ENCODE results near the gene MAST4.

Gene MAST4

DNA sequence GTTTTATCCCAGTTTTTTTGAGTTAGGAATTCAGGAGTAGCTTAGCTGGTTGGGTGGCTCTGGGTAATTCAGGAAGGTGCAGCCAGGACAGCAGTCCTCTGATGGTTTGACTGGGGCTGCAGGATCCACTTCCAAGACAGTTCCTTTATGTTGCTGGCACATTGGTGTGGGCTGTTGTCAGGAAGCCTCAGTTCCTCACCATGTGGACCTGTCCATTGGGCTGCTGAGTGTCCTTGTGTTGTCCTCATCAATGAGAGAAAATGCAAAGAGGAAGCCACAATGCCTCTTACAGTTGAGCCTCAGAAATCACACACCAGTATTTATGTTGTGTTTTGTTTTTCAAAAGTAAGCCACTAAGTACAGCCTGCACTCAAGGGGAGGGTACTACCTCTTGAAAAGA lies 140.9 kb downstream of the MAST4 start:
- no peak overlapping the region for H3K27ac ChIP-seq
- no peak for TF ChIP-seq CTCF (conservative IDR thresholded peaks at IDR 0.05)

DNA sequence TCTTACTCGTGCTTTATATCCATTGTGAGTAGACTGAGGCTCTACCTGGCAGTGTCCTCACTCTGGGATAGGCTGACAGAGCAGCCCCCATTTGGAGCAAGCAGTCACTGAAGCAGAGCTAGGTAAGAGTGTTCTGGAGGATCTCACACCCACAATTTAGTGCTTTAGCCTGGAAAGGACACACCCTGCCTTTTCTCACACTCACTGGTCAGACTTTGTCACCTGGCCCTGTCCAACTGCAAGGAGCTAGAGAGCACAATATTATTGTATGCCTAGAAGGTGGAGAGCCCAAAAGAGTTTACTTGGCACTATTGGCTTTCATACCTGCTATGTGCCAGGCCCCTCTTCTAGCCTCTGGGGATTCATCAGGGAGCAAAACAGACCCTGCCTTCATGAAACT lies 141.9 kb downstream of the MAST4 start:
- H3K27ac ChIP-seq: no peak overlapping the region
- TF ChIP-seq CTCF (conservative IDR thresholded peaks at IDR 0.05): no peak

DNA sequence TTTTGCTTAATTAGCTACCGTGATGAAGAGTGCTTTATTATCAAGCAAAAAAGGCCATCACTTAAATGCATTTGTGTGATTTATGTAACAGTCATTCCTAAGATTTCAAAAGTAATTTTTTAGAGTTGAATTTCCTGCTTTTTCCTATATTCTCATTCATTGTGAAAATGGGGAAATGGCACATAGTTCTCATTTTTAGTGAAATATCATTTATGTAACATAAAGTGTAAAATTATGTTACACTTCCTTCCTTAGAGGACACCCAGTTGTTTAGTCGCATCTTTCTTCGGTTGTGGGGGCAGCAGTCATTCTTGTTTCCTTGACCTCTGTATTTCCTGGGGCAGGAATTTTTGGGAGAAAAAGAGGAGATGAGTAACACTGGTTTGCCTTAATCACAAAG lies 142.8 kb downstream of the MAST4 start:
- peak overlapping the region; percentile 81 for H3K27ac ChIP-seq
- TF ChIP-seq CTCF (conservative IDR thresholded peaks at IDR 0.05): no peak

DNA sequence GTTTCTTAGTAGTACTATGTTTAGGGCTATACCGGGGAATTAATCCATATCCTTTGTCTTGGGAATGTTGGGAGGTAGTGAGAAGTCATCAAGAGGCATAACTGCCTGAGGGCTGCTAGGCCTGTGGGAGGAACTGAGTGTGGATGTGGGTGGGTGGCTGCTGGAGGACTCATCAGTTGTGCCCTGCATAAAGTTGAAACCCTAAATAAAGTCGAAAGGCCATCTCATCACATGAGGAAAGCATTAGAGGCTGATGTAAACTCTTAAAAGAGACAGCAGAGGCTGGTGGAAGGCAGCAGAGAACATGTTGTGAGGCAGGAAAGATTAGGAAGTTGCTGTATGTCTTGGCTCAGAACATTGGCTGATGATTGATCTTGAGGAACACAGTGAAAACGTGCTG lies 143.8 kb downstream of the MAST4 start:
- TF ChIP-seq CTCF (conservative IDR thresholded peaks at IDR 0.05): no peak
- peak overlapping the region; percentile 81 for H3K27ac ChIP-seq

GRCh38 chr5:66741394-66741793 lies 145.2 kb downstream of the MAST4 start:
- TF ChIP-seq CTCF (conservative IDR thresholded peaks at IDR 0.05): no peak
- peak overlapping the region; percentile 81 for H3K27ac ChIP-seq

- TF ChIP-seq CTCF (conservative IDR thresholded peaks at IDR 0.05): 0 out of 2 replicates have a peak, but pooled peaks have one; percentile 17
- H3K27ac ChIP-seq: peak overlapping the region; percentile 81
Observed at GRCh38 chr5:66742083-66742895, 146.1 kb downstream of the MAST4 start.

- H3K27ac ChIP-seq: peak overlapping the region; percentile 81
- no peak for TF ChIP-seq CTCF (conservative IDR thresholded peaks at IDR 0.05)
Observed at GRCh38 chr5:66742896-66743247, 146.7 kb downstream of the MAST4 start.
